Hepatic stellate cell (primary cell): Measurements from ENCODE around the gene IL26.

Experiments
- DNase-seq: peaks from one replicate; pipeline ENCODE4 v3.0.0; 2011; ENCODE audit warnings: low spot score

The IL26 gene

DNA sequence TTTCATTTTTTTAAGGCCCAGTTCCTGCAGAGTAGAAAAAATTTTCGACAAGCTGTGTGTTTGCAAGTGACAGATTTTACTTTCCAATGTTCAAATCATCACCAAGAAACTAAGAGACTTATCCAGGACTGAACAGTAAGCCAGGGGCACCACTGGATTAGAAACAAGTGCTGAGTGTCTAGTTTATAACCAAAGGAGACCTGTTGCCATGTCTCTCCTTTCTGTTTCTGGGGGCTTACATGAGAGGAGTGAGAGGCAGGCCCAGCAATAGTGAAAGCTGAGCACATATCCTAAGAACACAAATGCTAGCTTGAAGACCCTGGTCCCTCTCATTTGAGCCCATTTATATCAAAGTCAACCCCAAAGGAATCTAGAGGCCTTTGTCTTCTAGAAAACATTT lies 69.0 kb downstream of the IL26 start:
- no peak for DNase-seq

DNA sequence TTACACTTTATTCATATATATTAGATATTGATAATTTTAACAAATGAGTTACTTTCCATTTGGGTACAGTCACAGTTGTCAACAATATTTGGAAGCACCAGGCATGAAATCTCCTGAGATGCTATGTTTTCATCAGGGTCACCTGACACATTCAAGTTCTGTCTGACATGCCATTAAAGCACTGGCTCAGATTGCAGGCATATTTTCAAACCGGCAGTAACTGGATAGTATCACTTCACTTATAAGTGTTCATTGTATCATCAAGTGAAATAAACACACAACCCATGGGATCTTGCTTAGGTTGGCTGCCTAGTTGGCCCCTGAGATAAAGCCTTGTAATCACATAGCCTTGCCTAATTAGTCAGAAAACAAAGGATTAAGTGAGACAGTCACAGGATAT lies 70.8 kb downstream of the IL26 start:
- no peak for DNase-seq
